DLD1 (cell line): ENCODE data around the gene TMEM97.

Source experiments
- in situ Hi-C: cut with HindIII; loops from 2 replicates; pipeline ENCODE4 v1.10.0; 2017; ENCODE audit warnings: low sequenced_read_pairs

The TMEM97 gene

DNA sequence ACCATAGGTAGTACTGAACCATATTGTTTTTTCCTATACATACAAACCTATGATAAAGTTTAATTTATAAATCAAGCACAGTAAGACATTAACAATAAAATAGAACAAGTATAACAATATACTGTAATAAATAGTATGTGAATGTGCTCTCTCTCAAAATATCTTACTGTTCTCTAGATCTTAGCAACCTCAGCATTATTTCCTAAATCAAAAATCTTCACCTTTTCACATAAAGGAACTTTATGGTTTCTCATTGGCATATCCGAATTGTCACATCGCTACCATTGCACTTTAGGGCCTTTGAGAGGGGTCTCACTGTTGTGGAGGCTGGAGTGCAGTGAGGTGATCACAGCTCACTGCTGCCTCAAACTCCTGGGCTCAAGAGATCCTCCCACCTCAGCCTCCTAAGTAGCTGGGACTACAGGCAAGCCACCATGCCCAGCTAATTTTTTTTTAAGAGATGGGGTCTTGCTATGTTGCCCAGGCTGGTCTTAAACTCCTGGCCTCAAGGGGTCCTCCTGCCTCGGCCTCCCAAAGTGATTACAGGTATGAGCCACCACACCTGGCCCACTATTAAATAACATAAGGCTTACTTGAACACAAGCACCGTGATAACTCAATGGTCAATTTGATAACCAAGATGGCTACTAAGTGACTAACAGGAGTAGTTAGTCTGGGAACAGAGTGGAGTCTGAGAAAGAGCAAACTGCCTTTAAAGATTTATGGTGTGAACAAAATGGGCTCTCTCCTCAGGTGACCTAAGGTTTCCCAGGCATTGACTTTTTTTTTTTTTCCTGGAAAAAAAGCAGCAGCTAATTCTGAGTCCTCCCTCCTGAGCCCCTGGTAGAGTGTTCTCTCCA, 2.9 kb upstream of the TMEM97 start:
- in situ Hi-C loops, result no loop called here

DNA sequence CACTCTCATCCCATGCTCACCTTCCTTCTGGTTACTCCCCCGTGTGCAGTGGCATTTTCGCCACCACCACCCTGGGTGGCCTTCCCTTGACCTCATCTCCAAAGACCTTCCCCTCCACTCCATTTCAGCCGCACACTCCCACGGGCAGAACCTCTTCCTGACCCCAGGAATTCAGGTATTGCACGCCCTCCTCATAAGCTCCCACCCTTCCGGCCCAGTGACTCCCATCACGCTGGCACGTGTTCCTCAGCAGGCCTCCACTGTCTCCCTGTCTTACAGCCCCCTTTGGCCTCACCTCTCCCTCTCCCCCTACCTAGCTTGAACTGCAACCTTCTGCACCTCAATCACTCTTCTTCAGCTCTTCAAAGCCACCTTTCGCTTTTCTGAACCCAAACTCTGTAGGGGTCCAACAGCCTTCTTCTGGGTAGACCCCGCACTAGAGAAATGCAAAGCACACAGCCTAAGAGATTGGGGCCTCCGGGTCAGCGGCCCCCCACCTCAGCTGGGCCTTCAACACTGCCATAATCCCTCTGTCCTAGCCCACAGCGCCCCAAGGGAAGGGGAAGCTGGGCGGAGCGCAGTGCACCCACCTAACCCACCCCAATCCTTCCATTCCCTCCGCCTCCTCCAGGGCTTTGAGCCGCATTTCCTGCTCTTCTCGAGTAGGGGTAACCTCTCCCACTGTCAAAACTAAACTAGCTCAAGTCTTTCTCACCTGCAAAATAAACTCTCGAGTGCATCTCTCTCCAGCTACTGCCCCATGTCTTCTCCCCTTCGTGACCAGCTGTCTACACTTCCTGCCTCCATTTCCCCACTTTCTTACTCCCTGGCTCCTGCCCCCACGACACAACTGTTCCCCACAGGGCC, 1.7 kb upstream of the TMEM97 start:
- in situ Hi-C loops, result no loop called here

DNA sequence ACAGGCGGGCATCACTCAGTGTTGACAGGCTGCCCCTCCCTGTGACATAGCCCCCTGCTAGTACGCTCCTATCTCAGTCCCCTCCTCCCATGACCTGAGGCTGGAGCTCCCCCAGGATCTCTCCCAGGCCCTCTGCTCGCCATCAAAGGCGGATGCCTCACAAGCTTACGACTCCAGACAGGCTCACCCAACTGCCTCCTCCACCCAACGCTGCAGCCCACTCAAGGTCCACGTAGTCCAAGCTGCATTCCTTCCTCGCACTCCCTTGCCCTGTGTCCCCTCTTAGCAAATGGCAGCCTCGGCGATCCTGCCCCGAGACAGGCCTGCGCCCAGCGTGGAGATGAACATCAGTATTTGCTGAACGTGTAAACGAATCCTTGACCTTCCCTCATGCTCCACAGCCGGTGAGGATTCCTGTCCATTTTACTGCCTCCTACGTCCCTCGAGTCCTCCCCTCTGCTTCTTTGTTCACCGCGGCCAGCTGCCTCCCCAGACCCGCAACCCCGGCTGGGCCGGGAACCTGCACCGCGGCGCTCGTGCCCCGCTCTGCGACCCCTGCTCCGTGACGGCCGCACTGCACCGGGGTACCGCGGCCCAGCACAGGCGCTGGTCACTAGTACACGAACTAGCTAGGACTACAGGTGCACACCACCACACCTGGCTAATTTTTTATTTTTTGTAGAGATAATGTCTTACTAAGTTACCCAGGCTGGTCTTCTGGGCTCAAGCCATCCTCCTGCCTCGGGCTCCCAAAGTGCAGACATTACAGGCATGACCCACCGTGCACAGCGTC, 838 bp upstream of the TMEM97 start:
- in situ Hi-C loops, result no loop called here

DNA sequence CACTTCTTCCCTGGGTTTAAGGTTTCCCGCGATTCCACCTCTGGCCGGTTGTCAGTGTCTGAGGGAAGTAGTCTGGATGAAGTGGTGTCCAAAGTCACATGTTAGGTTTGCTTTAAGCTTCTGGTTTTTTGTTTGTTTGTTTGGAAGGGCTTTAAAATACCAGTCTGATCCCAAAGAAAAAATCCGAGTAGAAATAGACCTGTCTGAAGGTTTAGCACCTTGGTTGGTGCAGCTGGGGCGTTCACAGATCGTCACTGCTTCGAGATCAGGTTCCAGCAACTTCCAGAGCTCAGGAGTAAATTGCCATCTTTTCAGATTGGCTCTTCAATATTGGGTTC, 567 bp downstream of the TMEM97 start:
- in situ Hi-C loops, result no loop called here

DNA sequence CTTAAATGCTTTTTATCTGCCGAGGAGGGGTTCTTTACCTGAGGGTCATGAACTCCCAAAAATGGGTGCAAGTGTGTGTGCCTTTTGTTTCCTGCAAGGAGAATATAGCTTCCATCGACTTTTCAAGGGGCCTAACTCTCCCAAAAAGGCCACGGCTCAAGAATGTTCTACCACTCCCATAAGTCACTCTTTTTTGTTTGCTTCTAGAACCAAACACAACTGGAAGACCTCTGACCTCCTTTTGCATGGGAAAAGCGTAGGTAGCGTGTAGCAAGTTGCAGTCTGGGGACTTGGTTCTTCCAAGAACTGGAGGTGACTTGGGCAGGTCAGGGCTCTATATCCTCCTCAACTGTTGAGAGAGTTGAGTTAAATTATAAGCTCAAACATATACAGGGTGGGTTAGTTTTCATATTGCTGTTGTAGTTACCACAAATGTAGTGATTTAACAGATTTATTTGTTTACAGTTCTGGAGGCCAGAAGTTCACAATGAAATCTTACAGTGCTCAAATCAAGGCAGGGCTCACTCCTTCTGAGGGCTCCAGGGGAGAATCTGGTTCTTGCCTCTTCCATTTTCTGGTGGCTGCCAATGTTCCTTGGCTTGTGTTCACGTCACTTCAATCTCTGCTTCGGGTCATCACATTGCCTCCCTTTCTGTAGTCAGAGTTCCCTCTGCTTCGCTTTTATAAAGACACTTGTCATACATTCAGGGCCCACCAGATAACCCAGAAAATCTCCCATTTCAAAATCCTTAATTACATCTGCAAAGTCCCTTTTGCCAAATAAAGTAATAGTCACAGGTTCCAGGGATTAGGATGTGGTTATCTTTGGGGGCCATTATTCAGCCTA, 1.4 kb downstream of the TMEM97 start:
- in situ Hi-C loops, result no loop called here

DNA sequence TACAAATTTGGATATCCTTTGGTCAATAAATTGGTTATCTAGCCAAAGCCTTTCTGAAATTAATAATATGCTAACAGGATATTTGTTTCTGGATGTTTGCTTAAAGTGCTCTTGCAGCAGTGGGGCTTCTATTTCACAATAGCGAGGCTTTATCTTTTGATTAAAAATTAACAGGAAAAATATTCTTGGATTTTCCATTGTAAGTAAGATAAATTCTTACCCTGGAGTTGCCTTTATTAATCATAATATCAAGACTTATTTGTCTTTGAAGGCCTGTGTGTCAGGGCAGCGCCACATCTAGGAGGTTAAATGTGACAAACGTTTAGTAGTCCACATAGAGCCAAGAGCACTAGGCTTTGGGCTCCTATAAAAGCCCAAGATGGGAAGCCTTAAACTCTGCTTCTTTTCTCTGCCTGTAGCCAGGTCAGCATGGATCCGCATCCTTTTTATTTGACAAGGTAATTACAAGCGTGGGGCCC, 5.3 kb downstream of the TMEM97 start:
- in situ Hi-C loops, result no loop called here

DNA sequence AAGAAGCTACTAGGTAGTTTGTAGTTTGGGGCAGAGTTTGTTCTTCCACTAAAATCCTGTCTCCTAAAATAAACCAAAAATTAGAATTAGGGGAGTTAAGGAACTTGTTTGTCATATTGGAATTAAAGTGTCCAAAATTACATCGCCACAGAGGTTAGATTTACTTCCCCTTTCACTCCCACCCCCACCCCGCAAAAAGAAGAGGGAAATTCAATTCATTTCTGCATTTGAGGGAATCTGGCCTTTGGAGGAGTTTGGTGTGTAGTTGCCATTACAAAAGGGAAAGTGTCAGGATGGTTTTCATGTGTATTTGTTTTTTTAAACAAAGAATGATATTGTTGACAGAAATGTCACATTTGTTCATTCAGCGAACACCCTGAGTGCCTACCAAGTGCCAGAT, 5.8 kb downstream of the TMEM97 start:
- in situ Hi-C loops, result no loop called here

DNA sequence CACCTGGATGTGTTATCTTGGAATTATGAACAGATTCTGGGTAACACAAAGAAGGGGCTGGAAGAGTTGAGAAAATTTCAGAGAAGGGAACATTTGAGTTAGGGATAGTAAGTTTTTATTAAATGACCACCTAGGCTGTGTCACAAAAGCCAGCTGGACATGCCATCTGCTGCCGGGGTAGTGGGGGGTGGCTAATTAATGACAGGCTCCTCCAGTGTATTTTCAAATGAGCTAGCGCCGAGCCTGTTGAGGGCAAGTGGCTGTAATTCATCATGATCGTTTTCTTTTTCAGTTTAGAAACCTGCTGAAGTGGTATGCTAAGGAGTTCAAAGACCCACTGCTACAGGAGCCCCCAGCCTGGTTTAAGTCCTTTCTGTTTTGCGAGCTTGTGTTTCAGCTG, 6.2 kb downstream of the TMEM97 start:
- in situ Hi-C loops, result no loop called here

DNA sequence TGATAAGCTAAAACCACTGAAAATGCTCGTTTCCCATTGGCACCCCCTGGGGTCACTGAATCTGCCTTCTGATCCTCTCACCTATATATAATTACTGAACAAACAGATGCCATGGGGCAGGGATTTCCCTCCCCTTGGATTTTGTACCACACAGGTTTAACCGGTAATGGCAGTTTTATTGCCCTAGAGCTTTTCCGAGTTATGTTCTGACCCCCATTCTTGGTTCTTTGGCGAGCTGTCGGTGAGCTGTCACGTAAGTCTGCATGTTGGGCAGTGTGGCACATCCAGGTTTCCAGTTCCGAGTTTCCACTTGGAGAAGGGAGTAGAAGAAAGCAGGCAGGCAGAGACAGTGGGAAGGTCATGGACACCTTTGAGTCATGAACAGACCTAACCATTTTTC, 7.1 kb downstream of the TMEM97 start:
- in situ Hi-C loops, result no loop called here

DNA sequence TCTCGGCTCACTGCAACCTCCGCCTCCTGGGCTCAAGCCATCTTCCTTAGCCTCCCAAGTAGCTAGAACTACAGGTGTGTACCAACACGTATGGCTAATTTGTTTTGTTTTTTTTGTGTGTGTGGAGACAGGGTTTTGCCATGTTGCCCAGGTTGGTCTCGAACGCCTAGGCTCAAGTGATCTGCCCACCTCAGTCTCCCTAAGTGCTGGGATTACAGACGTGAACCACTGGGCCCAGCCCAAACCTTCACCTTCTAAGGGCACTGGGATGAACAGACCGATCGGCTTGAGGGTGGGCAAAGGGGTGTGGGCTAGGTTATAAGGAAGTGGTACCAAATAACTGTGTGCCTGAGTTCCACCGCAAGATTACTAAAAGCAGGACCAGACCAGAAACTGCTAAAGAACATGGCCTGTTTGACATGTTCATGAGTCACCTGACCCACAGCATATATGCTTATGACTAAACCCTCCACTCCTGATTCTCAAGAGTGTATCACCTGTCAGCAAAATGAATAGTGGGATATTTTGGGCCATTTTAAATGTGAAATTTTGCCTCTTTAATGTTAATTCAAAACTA, 8.1 kb downstream of the TMEM97 start:
- in situ Hi-C loops, result no loop called here

DNA sequence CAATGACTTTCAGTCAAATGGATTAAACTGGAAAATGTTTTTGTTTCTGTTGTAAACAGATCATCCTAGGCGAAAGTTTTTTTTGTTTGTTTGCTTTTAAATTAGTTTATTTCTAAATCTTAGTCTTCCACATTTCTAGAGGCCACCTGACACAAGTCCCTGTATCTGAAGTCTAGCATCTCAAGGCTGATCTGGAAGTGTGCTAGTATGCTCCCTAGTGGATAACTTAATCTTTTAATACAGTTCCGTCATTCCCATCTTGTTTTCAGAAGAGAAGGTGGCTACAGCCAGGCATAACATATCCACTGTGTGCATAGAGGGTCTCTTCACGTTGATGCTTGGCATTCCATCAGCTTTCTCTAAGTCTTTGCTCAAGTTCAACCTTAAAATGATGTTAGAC, 8.7 kb downstream of the TMEM97 start:
- in situ Hi-C loops, result no loop called here

DNA sequence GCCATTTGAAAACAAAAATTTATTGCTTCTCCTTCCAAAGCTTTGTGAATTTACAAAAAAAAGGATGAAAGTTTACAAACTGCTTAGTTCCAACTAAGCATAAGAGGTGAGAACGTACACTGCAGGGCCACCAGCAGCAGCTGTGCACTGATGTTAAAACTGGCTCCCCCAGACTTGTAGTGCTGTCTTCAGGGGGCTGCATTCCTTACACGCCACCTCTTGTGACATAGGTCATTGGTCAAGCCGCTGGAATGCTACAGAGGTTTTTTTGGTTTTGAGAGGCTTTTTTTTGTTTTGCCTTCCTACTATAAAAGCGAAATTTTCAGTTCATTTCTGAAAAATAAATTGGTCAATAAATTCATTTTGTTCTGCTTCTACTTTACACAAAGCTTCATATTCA, 9.3 kb downstream of the TMEM97 start:
- in situ Hi-C loops, result no loop called here

DNA sequence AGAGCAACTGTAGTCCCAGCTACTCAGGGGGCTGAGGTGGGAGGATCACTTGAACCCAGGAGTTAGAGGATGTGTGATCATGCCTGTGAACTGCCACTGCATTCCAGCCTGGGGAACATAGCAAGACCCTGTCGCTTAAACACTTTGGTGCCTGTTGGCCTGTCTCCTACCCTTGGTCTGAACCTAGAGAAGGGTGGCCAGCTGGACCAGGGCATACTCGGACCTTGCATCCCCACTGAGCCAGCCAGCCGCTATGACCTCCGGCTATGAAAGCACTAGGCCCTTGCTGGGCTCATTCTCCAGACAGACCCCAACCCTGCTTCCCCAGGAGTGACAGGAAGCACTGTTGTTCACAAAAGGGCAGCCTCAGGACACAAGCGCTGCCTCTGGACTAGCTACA, 11.7 kb downstream of the TMEM97 start:
- in situ Hi-C loops, result no loop called here

DNA sequence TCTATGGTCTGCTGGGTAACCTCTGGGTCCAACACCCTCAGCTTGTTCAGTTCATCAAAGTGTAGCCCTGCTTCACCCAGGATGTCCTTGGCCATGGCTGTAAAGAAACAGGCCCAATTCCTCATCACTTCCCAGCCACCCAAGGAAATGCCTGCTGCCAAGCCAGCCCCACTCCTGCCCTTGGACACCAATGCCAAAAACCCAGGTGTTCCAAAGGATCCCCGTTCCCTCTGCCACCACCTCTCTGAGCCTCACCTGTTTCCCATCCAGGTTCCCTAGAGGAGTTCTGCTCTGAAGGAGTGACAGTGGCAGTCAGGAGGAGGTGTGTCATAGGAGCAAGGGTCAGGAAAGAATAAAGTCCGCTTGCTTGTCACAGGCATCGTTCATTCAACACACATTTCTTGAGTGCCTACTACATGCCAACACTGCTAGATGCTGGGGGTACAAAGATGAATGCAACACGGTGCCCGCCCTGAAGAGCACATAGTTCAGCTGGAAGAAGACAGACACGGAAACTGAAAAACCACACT, 13.0 kb downstream of the TMEM97 start:
- in situ Hi-C loops, result no loop called here

DNA sequence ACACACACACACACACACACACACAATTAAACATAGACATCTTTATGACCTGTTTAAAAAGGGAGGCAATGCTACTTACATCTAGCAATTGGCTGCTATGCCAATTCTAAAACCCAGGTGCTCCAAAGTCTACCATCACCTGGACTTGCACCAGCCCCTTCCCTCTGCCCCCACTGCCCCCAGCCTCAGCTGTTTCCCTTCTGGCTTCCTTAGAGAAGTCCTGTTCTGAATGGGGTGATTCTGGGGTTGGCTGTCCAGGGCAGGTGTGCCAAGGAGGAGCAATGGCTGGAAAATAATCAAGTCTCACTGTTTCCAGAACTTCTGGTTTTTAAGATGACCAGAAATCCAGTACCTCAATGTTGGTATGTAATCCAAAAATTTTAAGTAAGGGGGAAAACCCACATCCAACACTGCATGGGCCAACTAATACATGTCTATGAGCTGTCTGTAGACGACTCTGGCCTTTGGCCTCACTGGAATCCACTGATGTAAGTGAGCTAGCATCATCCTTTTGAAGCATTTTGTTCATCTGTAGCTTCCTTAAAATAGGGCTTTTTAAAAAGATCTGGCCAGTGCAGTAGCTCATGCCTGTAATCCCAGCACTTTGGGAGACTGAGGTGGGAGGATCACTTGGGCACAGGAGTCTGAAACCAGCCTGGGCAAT, 14.2 kb downstream of the TMEM97 start:
- in situ Hi-C loops, result no loop called here

DNA sequence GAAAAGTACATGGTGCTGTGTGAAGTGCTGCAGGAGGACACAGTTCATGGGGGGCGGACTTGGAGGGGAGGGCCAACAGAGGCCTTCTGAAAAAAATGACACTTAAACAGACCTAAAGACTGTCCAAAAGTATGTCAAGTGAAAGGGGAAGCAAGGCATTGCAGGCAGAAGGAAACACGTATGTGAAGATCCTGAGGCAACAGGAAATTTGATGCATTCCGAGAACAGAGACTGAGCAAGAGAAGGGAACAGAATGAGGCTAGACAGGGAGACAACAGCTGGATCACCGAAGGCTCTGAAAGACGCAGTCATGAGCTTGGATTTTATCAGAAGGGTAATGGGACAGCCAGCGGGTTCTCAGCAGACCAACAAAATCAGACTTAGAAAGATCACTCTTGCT, 15.2 kb downstream of the TMEM97 start:
- in situ Hi-C loops, result no loop called here

DNA sequence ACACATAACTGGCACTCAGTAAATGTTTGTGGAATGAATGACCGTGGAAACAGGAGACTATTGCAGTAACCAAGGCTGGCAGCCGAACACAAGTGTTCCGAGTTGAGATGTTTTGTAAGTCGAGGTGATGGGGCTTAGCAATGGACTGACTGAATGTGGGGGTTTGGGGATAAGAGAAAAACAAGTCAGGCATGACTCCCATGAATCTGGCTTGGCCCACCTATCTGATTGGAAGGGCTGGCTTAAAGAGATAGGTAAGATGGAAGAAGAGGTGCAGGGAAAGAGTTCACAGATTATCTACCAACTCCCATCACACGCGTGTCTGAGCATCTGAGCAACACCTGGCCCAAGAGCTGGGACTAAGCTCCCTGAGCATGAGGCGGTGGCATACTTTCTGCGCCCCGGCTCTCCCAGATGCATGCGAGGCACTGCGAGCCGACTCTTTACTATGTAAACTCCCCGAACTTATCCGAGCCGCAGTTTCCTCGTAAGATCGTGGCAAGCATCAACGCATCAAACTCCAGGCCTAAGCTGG, 15.7 kb downstream of the TMEM97 start:
- in situ Hi-C loops, result no loop called here

DNA sequence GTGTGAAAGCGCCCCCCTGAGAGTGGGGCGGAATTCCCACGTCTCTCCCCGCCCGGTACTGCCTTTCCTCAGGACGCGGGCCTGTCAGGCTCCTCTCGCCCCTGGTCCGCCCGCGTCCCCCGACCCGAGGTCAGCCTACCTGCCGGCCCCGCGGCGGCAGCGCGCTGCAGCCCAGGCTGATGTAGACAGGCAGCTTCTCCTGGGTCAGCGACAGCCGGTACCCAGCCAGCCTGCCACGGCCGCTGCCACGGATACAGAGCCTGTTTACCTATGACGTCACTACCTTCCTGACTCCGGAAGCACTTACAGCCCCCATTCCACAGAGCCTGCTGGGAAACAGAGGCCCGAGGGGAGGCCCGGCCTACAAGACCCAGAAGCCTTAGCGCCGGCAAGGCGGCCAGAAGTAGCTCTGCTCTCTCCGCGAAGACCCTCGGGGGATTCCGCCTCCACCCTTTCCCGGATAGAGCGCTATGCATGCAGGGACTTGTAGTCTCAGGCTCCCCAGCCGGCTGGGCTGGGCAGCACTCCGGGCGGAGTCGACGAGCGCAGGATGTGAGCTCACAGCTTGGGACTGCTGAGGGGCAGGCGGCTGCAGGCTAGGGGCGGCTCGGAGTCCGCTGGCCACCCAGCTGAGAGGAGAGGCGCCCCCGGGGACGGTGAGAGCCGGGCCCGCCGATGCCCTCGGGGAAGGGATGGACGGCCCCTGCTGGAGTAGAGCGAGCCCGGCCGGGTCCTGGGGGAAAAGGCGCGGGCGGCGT, 16.4 kb downstream of the TMEM97 start, which contains the start of the genes IFT20 and TNFAIP1:
Gene IFT20 (minus strand): TSS at position 272 of the 758 bp plus-strand sequence. CDS start 3,487 bp downstream, outside the sequence.
Gene TNFAIP1 (plus strand): TSS at position 561 of the 758 bp plus-strand sequence. CDS start 3,761 bp downstream, outside the sequence.
- in situ Hi-C loops, result no loop called here
